Activated naive CD4-positive, alpha-beta T cell treated with anti-CD3 and anti-CD28 coated beads for 36 hours (primary cell): ENCODE data around the gene DLGAP1. TPM values are rescaled to one million over a fixed set of nuclear protein-coding genes. Genes with fewer than 3 reads are reported as not detected.

Experiments
- CTCF ChIA-PET: fragments of 350-600 bp; sonication (Branson Sonifier 250); formaldehyde crosslinking; loops from one replicate; lab custom pipeline; 2021; ENCODE audit warnings: antibody characterized with exemption; lab: Charles Lee
- DNase-seq: peaks from one replicate; pipeline ENCODE4 v3.0.0-alpha.2; 2020
- H3K27ac Mint-ChIP-seq: one replicate; pipeline ENCODE4 v1.8.0; 2021; ENCODE audit warnings: mild to moderate bottlenecking, mixed read lengths
- H3K27me3 Mint-ChIP-seq: one replicate; pipeline ENCODE4 v1.8.0; 2021; ENCODE audit warnings: low read depth, mixed read lengths
- H3K36me3 Mint-ChIP-seq: one replicate; pipeline ENCODE4 v1.8.0; 2021; ENCODE audit warnings: low read depth, mixed read lengths
- H3K4me1 Mint-ChIP-seq: one replicate; pipeline ENCODE4 v1.8.0; 2021; ENCODE audit warnings: low read depth, mixed read lengths
- H3K4me3 Mint-ChIP-seq: one replicate; pipeline ENCODE4 v1.8.0; 2021; ENCODE audit warnings: mild to moderate bottlenecking, moderate library complexity, mixed read lengths
- H3K9me3 Mint-ChIP-seq: one replicate; pipeline ENCODE4 v1.8.0; 2021; ENCODE audit warnings: mixed read lengths
- intact Hi-C: fragments of 100-400 bp; cut with micrococcal nuclease; formaldehyde crosslinking; loops from one replicate; pipeline ENCODE4 v1.15.1; 2023
- total RNA-seq, 2 experiments: library from RNA; stranded (reverse); gene quantifications; one replicate each; pipeline ENCODE4 v1.2.3, GENCODE V29; 2021

Gene DLGAP1
- total RNA-seq, 2 experiments from 2014 or later: not detected

GRCh38 chr18:3577281-3577855 is 877.7 kb downstream of the DLGAP1 start:
- H3K9me3 Mint-ChIP-seq: no peaks in the 10 kb centered on the region
- no peak overlapping the region for H3K4me3 Mint-ChIP-seq
- no peaks in the 10 kb centered on the region for H3K36me3 Mint-ChIP-seq
- no peak overlapping the region for H3K27ac Mint-ChIP-seq
- CTCF ChIA-PET: interaction anchor here (0.7 to 0.9 kb wide), 3 partner anchors 9 to 88 kb away, joined by 3 read pairs; no protein-coding TSS in a partner anchor
- H3K27me3 Mint-ChIP-seq: no peaks in the 10 kb centered on the region
- peaks cover 2% of the 10 kb centered on the region for H3K4me1 Mint-ChIP-seq
- intact Hi-C loops: no loop called here
- no peak for DNase-seq

GRCh38 chr18:3572761-3573160 is 882.3 kb downstream of the DLGAP1 start:
- Mint-ChIP-seq H3K4me1 (no peaks in the 10 kb centered on the region), H3K9me3 (no peaks in the 10 kb centered on the region), H3K27me3 (no peaks in the 10 kb centered on the region), H3K27ac (no peak overlapping the region), H3K36me3 (no peaks in the 10 kb centered on the region), H3K4me3 (no peak overlapping the region)
- CTCF ChIA-PET: no interaction called here
- DNase-seq: no peak
- intact Hi-C loops: no loop called here

GRCh38 chr18:3566851-3567250 is 888.3 kb downstream of the DLGAP1 start:
- CTCF ChIA-PET: no interaction called here
- intact Hi-C loops: no loop called here
- no peak overlapping the region for H3K27ac Mint-ChIP-seq
- H3K4me3 Mint-ChIP-seq: no peak overlapping the region
- no peaks in the 10 kb centered on the region for H3K4me1 Mint-ChIP-seq
- peaks cover 8% of the 10 kb centered on the region for H3K9me3 Mint-ChIP-seq
- H3K27me3 Mint-ChIP-seq: no peaks in the 10 kb centered on the region
- no peak for DNase-seq
- H3K36me3 Mint-ChIP-seq: peaks cover 4% of the 10 kb centered on the region

GRCh38 chr18:3560755-3561154 is 894.4 kb downstream of the DLGAP1 start:
- H3K36me3 Mint-ChIP-seq: peaks cover 4% of the 10 kb centered on the region
- H3K27ac Mint-ChIP-seq: no peak overlapping the region
- H3K9me3 Mint-ChIP-seq: peaks cover 8% of the 10 kb centered on the region
- intact Hi-C loops: no loop called here
- H3K4me3 Mint-ChIP-seq: no peak overlapping the region
- H3K27me3 Mint-ChIP-seq: no peaks in the 10 kb centered on the region
- CTCF ChIA-PET: interaction anchor here (0.6 to 1.0 kb wide), 2 partner anchors 27 to 936 kb away, joined by 3 read pairs; no protein-coding TSS in a partner anchor
- H3K4me1 Mint-ChIP-seq: no peaks in the 10 kb centered on the region
- DNase-seq: no peak

GRCh38 chr18:3554811-3555427 is 900.2 kb downstream of the DLGAP1 start:
- H3K4me1 Mint-ChIP-seq: no peaks in the 10 kb centered on the region
- no peaks in the 10 kb centered on the region for H3K27me3 Mint-ChIP-seq
- intact Hi-C loops: no loop called here
- H3K36me3 Mint-ChIP-seq: no peaks in the 10 kb centered on the region
- H3K9me3 Mint-ChIP-seq: no peaks in the 10 kb centered on the region
- no peak overlapping the region for H3K27ac Mint-ChIP-seq
- H3K4me3 Mint-ChIP-seq: no peak overlapping the region
- no peak for DNase-seq
- CTCF ChIA-PET: interaction anchor here (0.5 to 0.6 kb wide), 2 partner anchors 109 to 111 kb away, joined by 3 to 4 read pairs; no protein-coding TSS in a partner anchor

GRCh38 chr18:3554091-3554601 is 901.0 kb downstream of the DLGAP1 start:
- H3K36me3 Mint-ChIP-seq: no peaks in the 10 kb centered on the region
- no peak for DNase-seq
- no peaks in the 10 kb centered on the region for H3K9me3 Mint-ChIP-seq
- CTCF ChIA-PET: interaction anchor here (0.6 kb wide), 1 partner anchor 112 kb away, joined by 4 read pairs; no protein-coding TSS in a partner anchor
- no peaks in the 10 kb centered on the region for H3K27me3 Mint-ChIP-seq
- no peak overlapping the region for H3K4me3 Mint-ChIP-seq
- no peaks in the 10 kb centered on the region for H3K4me1 Mint-ChIP-seq
- H3K27ac Mint-ChIP-seq: no peak overlapping the region
- intact Hi-C loops: no loop called here

GRCh38 chr18:3552305-3552704 is 902.8 kb downstream of the DLGAP1 start:
- Mint-ChIP-seq H3K36me3 (no peaks in the 10 kb centered on the region), H3K4me3 (no peak overlapping the region), H3K27me3 (no peaks in the 10 kb centered on the region), H3K4me1 (no peaks in the 10 kb centered on the region), H3K9me3 (no peaks in the 10 kb centered on the region), H3K27ac (no peak overlapping the region)
- CTCF ChIA-PET: interaction anchor here (0.7 kb wide), 2 partner anchors 37 to 47 kb away, joined by 3 to 5 read pairs; no protein-coding TSS in a partner anchor
- intact Hi-C loops: no loop called here
- DNase-seq: no peak

- H3K4me1 Mint-ChIP-seq: no peaks in the 10 kb centered on the region
- no peaks in the 10 kb centered on the region for H3K27me3 Mint-ChIP-seq
- DNase-seq: no peak
- H3K9me3 Mint-ChIP-seq: no peaks in the 10 kb centered on the region
- no peaks in the 10 kb centered on the region for H3K36me3 Mint-ChIP-seq
- CTCF ChIA-PET: no interaction called here
- H3K4me3 Mint-ChIP-seq: no peak overlapping the region
- no peak overlapping the region for H3K27ac Mint-ChIP-seq
- intact Hi-C loops: no loop called here
Measured at GRCh38 chr18:3547891-3548615, 907.1 kb downstream of the DLGAP1 start.

GRCh38 chr18:3546106-3546505 is 909.0 kb downstream of the DLGAP1 start:
- CTCF ChIA-PET: interaction anchor here (0.8 to 0.9 kb wide), 2 partner anchors 10 to 79 kb away, joined by 3 to 5 read pairs; no protein-coding TSS in a partner anchor
- no peak for DNase-seq
- Mint-ChIP-seq H3K4me3 (no peak overlapping the region), H3K4me1 (peaks cover 17% of the 10 kb centered on the region), H3K27ac (no peak overlapping the region), H3K36me3 (no peaks in the 10 kb centered on the region), H3K9me3 (no peaks in the 10 kb centered on the region), H3K27me3 (no peaks in the 10 kb centered on the region)
- intact Hi-C loops: no loop called here

- no peak for DNase-seq
- H3K36me3 Mint-ChIP-seq: no peaks in the 10 kb centered on the region
- CTCF ChIA-PET: interaction anchor here (1.0 to 1.6 kb wide), 2 partner anchors 41 to 122 kb away, joined by 3 to 8 read pairs; no protein-coding TSS in a partner anchor
- intact Hi-C loops: no loop called here
- H3K4me3 Mint-ChIP-seq: no peak overlapping the region
- H3K4me1 Mint-ChIP-seq: peaks cover 21% of the 10 kb centered on the region
- H3K9me3 Mint-ChIP-seq: no peaks in the 10 kb centered on the region
- peaks cover 3% of the 10 kb centered on the region for H3K27me3 Mint-ChIP-seq
- no peak overlapping the region for H3K27ac Mint-ChIP-seq
Measured at GRCh38 chr18:3544537-3544936, 910.6 kb downstream of the DLGAP1 start.

GRCh38 chr18:3541549-3542386 is 913.3 kb downstream of the DLGAP1 start:
- CTCF ChIA-PET: interaction anchor here (0.7 to 1.6 kb wide), 8 partner anchors 12 to 80 kb away, joined by 3 to 5 read pairs (median 4); no protein-coding TSS in a partner anchor
- Mint-ChIP-seq H3K9me3 (no peaks in the 10 kb centered on the region), H3K4me3 (peak overlapping the region; percentile 0), H3K36me3 (no peaks in the 10 kb centered on the region), H3K27me3 (peaks cover 8% of the 10 kb centered on the region), H3K4me1 (peaks cover 24% of the 10 kb centered on the region), H3K27ac (peak overlapping the region; percentile 66)
- intact Hi-C loops: loop anchor here (1.0 to 2.0 kb wide), 10 partner anchors 15 to 245 kb away; no protein-coding TSS in a partner anchor
- peak; percentile 71 for DNase-seq
